GM12801 (cell line): ENCODE results near the gene PGM3.

Experiments used
- CTCF ChIP-seq: IDR thresholded peaks from one replicate; pipeline ENCODE4 v1.5.1; 2011; ENCODE audit warnings: control low read depth; ENCODE audit not compliant: insufficient read length; ENCODE audit errors: extremely low read depth

PGM3 gene

GRCh38 chr6:83180426-83180950, 12.6 kb downstream of the PGM3 start:
- TF ChIP-seq CTCF = no peak

- TF ChIP-seq CTCF = no peak
These were observed 16.8 kb downstream of the PGM3 start for GRCh38 chr6:83176246-83176645.

GRCh38 chr6:83169511-83169910, 23.6 kb downstream of the PGM3 start:
- no peak for TF ChIP-seq CTCF

- no peak for TF ChIP-seq CTCF
These were observed 24.0 kb downstream of the PGM3 start for GRCh38 chr6:83169106-83169505.

GRCh38 chr6:83168556-83168955, 24.5 kb downstream of the PGM3 start:
- no peak for TF ChIP-seq CTCF

GRCh38 chr6:83167726-83168278, 25.3 kb downstream of the PGM3 start:
- TF ChIP-seq CTCF = no peak

- no peak for TF ChIP-seq CTCF
These were observed 32.9 kb downstream of the PGM3 start for GRCh38 chr6:83160167-83160566.
